Hepatocyte (in vitro differentiated cells): ENCODE results near the gene BBS9.

Experiments used
- EZH2 ChIP-seq: fragments of 200-600 bp; sonication (generic); IDR thresholded peaks from 2 replicates; pipeline ENCODE4 v1.6.1; 2016; ENCODE audit warnings: antibody characterized with exemption, mild to moderate bottlenecking, borderline replicate concordance
- EZH2phosphoT487 ChIP-seq: fragments of 200-600 bp; sonication (generic); IDR thresholded peaks from one replicate; pipeline ENCODE4 v1.6.1; 2018; ENCODE audit warnings: antibody characterized with exemption, mild to moderate bottlenecking, low read depth, moderate library complexity; ENCODE audit not compliant: unreplicated experiment, severe bottlenecking
- TF ChIP-seq, protein P1 (sequence below): fragments of 200-600 bp; sonication (generic); IDR thresholded peaks from 2 replicates; pipeline ENCODE4 v1.5.1; 2016; ENCODE audit warnings: antibody characterized with exemption, mild to moderate bottlenecking; ENCODE audit not compliant: poor library complexity

DNA sequence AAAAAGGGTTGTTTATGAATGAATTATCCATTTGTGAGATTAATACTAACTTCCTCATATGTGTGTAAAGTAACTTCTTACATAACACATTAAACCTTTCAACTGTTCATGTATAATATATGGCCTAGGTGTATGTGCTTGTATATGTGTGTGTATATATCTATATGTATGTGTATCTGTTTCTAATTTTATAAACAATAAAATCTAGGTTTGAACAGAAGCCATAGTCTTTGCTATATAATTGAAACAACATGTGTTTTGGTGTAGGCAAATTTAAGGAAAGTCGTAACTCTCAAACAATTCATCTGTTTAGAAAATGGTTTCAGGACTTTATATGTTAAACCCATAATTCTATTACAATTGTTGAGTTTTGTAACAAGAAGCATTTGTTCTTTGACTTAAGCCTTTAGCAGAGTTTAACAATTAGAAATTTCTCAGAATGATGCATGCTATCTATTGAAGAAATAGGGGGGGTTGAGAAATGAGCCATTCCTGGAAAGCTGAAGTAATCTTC is 103.3 kb downstream of the BBS9 start:
- TF ChIP-seq, protein P1, sequence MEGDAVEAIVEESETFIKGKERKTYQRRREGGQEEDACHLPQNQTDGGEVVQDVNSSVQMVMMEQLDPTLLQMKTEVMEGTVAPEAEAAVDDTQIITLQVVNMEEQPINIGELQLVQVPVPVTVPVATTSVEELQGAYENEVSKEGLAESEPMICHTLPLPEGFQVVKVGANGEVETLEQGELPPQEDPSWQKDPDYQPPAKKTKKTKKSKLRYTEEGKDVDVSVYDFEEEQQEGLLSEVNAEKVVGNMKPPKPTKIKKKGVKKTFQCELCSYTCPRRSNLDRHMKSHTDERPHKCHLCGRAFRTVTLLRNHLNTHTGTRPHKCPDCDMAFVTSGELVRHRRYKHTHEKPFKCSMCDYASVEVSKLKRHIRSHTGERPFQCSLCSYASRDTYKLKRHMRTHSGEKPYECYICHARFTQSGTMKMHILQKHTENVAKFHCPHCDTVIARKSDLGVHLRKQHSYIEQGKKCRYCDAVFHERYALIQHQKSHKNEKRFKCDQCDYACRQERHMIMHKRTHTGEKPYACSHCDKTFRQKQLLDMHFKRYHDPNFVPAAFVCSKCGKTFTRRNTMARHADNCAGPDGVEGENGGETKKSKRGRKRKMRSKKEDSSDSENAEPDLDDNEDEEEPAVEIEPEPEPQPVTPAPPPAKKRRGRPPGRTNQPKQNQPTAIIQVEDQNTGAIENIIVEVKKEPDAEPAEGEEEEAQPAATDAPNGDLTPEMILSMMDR = no peak
- no peak for TF ChIP-seq EZH2
- TF ChIP-seq EZH2phosphoT487 = no peak
